Stimulated activated CD4-positive, alpha-beta T cell treated with anti-CD3 and anti-CD28 coated beads, Interleukin-4, amount 100 ng/mL, for 24 hours (primary cell): ENCODE measurements around the gene CIBAR2.
A peak's percentile ranks its signal among the peaks of the same experiment; 100 is the strongest.

Experiments used
- DNase-seq: peaks from one replicate; pipeline ENCODE4 v3.0.0-alpha.2; 2020

The CIBAR2 gene

GRCh38 chr16:85101956-85102630 lies 10.2 kb downstream of the CIBAR2 start:
- DNase-seq, result no peak

GRCh38 chr16:85100265-85100664 lies 12.0 kb downstream of the CIBAR2 start:
- DNase-seq, result no peak

- DNase-seq, result no peak
Observed at GRCh38 chr16:85098565-85098964, 13.7 kb downstream of the CIBAR2 start.

- no peak for DNase-seq
Observed at GRCh38 chr16:85096921-85097320, 15.4 kb downstream of the CIBAR2 start.

- DNase-seq, result no peak
Observed at GRCh38 chr16:85094812-85095211, 17.5 kb downstream of the CIBAR2 start.

- no peak for DNase-seq
Observed at GRCh38 chr16:85094176-85094805, 18.0 kb downstream of the CIBAR2 start.

- no peak for DNase-seq
Observed at GRCh38 chr16:85093705-85094104, 18.6 kb downstream of the CIBAR2 start.

GRCh38 chr16:85092851-85093250 lies 19.4 kb downstream of the CIBAR2 start:
- DNase-seq, result no peak

GRCh38 chr16:85092309-85092708 lies 20.0 kb downstream of the CIBAR2 start:
- DNase-seq, result no peak

- no peak for DNase-seq
Observed at GRCh38 chr16:85091522-85091910, 20.8 kb downstream of the CIBAR2 start.

GRCh38 chr16:85090873-85091521 lies 21.3 kb downstream of the CIBAR2 start:
- no peak for DNase-seq

GRCh38 chr16:85090181-85090580 lies 22.1 kb downstream of the CIBAR2 start:
- no peak for DNase-seq

- DNase-seq, result no peak
Observed at GRCh38 chr16:85089525-85089924, 22.7 kb downstream of the CIBAR2 start.

GRCh38 chr16:85088570-85089199 lies 23.6 kb downstream of the CIBAR2 start:
- DNase-seq, result no peak

- no peak for DNase-seq
Observed at GRCh38 chr16:85087899-85088569, 24.2 kb downstream of the CIBAR2 start.

- DNase-seq, result peak; percentile 84
Observed at GRCh38 chr16:85086347-85087291, 25.7 kb downstream of the CIBAR2 start.

- no peak for DNase-seq
Observed at GRCh38 chr16:85085721-85086120, 26.6 kb downstream of the CIBAR2 start.

GRCh38 chr16:85084841-85085510 lies 27.3 kb downstream of the CIBAR2 start:
- no peak for DNase-seq

- DNase-seq, result no peak
Observed at GRCh38 chr16:85083051-85083639, 29.1 kb downstream of the CIBAR2 start.

- DNase-seq, result no peak
Observed at GRCh38 chr16:85082173-85083050, 29.9 kb downstream of the CIBAR2 start.
